ENCODE results near the gene SETD3.

DNA sequence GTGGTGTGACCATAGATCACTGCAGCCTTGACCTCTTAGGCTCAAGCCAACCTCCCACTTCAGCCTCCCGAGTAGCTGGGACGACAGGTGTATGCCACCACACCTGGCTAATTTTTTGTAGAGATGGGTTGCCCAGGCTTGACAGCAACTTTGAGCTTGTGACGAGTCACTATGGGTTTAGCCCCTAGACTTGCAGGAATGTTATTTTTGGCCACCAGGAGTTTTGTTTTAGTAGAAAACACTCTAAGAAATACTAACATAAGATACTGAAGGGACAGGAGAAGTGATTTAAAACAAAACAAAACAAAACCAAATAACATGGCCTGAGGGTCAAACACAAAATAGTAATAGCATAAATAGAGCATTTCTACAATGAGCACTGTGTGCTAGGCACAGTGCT lies 26.4 kb downstream of the SETD3 start:
- TF ChIP-seq, protein P1, sequence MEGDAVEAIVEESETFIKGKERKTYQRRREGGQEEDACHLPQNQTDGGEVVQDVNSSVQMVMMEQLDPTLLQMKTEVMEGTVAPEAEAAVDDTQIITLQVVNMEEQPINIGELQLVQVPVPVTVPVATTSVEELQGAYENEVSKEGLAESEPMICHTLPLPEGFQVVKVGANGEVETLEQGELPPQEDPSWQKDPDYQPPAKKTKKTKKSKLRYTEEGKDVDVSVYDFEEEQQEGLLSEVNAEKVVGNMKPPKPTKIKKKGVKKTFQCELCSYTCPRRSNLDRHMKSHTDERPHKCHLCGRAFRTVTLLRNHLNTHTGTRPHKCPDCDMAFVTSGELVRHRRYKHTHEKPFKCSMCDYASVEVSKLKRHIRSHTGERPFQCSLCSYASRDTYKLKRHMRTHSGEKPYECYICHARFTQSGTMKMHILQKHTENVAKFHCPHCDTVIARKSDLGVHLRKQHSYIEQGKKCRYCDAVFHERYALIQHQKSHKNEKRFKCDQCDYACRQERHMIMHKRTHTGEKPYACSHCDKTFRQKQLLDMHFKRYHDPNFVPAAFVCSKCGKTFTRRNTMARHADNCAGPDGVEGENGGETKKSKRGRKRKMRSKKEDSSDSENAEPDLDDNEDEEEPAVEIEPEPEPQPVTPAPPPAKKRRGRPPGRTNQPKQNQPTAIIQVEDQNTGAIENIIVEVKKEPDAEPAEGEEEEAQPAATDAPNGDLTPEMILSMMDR (IDR thresholded peaks at IDR 0.05; ENCODE audit: low read length): no peak
- no peak for TF ChIP-seq EZH2 (IDR thresholded peaks at IDR 0.05; ENCODE audit: borderline replicate concordance, low read length)

All from OCI-LY1 (cell line).